A673 (cell line): Measurements from ENCODE around the gene FAM118B.

Experiments used
- EZH2 ChIP-seq: fragments of 200-600 bp; sonication (generic); IDR thresholded peaks from 2 replicates; pipeline ENCODE4 v1.6.1; 2017; ENCODE audit warnings: borderline replicate concordance, low read depth, mild to moderate bottlenecking, mixed read lengths, antibody characterized with exemption, low read length; ENCODE audit not compliant: poor library complexity, severe bottlenecking
- TF ChIP-seq, protein P1 (sequence below): fragments of 300-800, 200-600 bp; sonication (generic); conservative IDR thresholded peaks from 2 replicates; pipeline ENCODE4 v1.5.1; 2017; ENCODE audit warnings: low read depth, mild to moderate bottlenecking, antibody characterized with exemption, low read length, moderate library complexity, mixed read lengths

DNA sequence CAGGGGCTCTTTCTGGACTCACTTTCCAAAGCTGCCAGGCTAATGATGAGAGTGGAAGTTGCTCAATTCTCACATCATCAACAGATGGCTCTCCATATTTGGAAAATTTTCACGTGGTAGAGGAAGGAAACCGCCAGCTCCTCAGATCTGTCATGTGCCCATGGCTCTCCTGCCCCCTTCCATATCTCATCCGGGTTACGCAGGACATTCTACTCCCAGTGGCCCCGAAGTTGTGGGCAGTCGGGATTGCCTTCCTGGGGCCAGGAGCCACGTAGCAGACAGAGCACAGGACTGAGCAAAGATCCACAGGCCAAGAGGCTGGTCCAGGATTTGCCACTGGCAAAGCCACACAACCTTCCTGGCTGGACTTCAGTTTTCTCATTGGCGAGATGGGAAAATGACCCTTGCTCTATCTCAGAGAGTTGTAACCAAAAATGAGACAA is 39.0 kb upstream of the FAM118B start:
- TF ChIP-seq, protein P1, sequence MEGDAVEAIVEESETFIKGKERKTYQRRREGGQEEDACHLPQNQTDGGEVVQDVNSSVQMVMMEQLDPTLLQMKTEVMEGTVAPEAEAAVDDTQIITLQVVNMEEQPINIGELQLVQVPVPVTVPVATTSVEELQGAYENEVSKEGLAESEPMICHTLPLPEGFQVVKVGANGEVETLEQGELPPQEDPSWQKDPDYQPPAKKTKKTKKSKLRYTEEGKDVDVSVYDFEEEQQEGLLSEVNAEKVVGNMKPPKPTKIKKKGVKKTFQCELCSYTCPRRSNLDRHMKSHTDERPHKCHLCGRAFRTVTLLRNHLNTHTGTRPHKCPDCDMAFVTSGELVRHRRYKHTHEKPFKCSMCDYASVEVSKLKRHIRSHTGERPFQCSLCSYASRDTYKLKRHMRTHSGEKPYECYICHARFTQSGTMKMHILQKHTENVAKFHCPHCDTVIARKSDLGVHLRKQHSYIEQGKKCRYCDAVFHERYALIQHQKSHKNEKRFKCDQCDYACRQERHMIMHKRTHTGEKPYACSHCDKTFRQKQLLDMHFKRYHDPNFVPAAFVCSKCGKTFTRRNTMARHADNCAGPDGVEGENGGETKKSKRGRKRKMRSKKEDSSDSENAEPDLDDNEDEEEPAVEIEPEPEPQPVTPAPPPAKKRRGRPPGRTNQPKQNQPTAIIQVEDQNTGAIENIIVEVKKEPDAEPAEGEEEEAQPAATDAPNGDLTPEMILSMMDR: no peak
- TF ChIP-seq EZH2: no peak
